ENCODE measurements around the gene DOCK3. TPM values are rescaled to one million over a fixed set of nuclear protein-coding genes. Genes with fewer than 3 reads are reported as not detected.

The DOCK3 gene
- total and polyA plus RNA-seq, 2 of the 4 experiments (the other 2 are of a cell fraction): under 0.01 to 0.12 TPM

DNA sequence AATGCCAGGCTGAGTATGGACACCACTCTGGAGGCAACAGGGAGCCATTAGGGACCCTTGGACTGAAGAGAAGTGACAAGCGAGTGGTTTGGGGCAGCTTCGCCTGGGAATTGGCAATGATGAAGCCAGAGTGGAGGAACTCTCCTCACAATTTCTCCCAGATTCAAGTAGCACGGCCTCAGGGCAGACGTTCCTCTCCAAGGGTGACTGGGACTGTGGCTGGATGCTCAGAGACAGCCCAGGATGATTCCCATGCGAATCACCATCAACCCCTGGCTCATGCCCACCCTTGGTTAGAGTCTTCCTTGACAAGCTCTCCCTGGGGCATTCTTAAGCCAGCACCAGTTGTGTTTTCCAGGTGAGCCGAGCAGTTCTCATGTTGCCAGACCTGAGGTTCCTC lies 16.3 kb upstream of the DOCK3 start:
- H4K20me1 ChIP-seq (ENCODE audit: insufficient read depth, low read length): no peaks in the 10 kb centered on the region; the same call in 1 of the 2 replicates
- ChIA-PET POLR2A (ENCODE audit: unreplicated experiment) (no interaction called here), CTCF (interaction anchor here (0.8 kb wide), 1 partner anchor 13 kb away, joined by 3 read pairs; no protein-coding TSS in a partner anchor)
- no peak overlapping the region for H3K56ac ChIP-seq (ENCODE audit: extremely low read depth, insufficient read depth, low read length)
- no peak overlapping the region for H3K23ac ChIP-seq (ENCODE audit: low read depth, low read length)
- no peak overlapping the region for H2BK20ac ChIP-seq (ENCODE audit: low read depth, low read length)
- ATAC-seq (ENCODE audit: low read depth) (no peak), DNase-seq (no peak)
- dilution Hi-C loops (cut with HindIII; ENCODE audit: low sequenced_read_pairs, unreplicated experiment) (no loop called here), intact Hi-C loops (cut with micrococcal nuclease) (no loop called here), in situ Hi-C loops (cut with MboI; ENCODE audit: low sequenced_read_pairs) (no loop called here)
- H3K79me1 ChIP-seq (ENCODE audit: low read depth in 1 of 2, low read length in 2 of 2): no peaks in the 10 kb centered on the region
- no peak for TF ChIP-seq RAD21 (IDR thresholded peaks at IDR 0.05; ENCODE audit: low read length)
- no peak for TF ChIP-seq POLR2A (IDR thresholded peaks at IDR 0.05; ENCODE audit: low read depth, low read length)
- no peak for TF ChIP-seq MXI1 (IDR thresholded peaks at IDR 0.05; ENCODE audit: borderline replicate concordance, low read depth, low read length)
- no peak for TF ChIP-seq CHD1 (IDR thresholded peaks at IDR 0.05; ENCODE audit: low read depth, low read length)
- TF ChIP-seq CEBPB (IDR thresholded peaks at IDR 0.05; ENCODE audit: low read depth, low read length): no peak
- TF ChIP-seq, protein P1, sequence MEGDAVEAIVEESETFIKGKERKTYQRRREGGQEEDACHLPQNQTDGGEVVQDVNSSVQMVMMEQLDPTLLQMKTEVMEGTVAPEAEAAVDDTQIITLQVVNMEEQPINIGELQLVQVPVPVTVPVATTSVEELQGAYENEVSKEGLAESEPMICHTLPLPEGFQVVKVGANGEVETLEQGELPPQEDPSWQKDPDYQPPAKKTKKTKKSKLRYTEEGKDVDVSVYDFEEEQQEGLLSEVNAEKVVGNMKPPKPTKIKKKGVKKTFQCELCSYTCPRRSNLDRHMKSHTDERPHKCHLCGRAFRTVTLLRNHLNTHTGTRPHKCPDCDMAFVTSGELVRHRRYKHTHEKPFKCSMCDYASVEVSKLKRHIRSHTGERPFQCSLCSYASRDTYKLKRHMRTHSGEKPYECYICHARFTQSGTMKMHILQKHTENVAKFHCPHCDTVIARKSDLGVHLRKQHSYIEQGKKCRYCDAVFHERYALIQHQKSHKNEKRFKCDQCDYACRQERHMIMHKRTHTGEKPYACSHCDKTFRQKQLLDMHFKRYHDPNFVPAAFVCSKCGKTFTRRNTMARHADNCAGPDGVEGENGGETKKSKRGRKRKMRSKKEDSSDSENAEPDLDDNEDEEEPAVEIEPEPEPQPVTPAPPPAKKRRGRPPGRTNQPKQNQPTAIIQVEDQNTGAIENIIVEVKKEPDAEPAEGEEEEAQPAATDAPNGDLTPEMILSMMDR (conservative IDR thresholded peaks at IDR 0.05; ENCODE audit: low read depth, low read length): no peak
- no peak for TF ChIP-seq NFE2L2 (IDR thresholded peaks at IDR 0.05; ENCODE audit: low read depth, low read length)
- TF ChIP-seq RCOR1 (IDR thresholded peaks at IDR 0.05; ENCODE audit: insufficient replicate concordance, low read length): no peak
- TF ChIP-seq FOS (IDR thresholded peaks at IDR 0.05; ENCODE audit: low read depth, low read length): no peak
- no peak for TF ChIP-seq BHLHE40 (IDR thresholded peaks at IDR 0.05; ENCODE audit: low read depth, low read length)
- TF ChIP-seq SMC3 (IDR thresholded peaks at IDR 0.05; ENCODE audit: low read depth, low read length): no peak
- TF ChIP-seq RFX5 (IDR thresholded peaks at IDR 0.05; ENCODE audit: low read depth, low read length): no peak
- TF ChIP-seq, protein P2, sequence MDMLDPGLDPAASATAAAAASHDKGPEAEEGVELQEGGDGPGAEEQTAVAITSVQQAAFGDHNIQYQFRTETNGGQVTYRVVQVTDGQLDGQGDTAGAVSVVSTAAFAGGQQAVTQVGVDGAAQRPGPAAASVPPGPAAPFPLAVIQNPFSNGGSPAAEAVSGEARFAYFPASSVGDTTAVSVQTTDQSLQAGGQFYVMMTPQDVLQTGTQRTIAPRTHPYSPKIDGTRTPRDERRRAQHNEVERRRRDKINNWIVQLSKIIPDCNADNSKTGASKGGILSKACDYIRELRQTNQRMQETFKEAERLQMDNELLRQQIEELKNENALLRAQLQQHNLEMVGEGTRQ (IDR thresholded peaks at IDR 0.05; ENCODE audit: low read depth, low read length): no peak
- TF ChIP-seq, protein P3, sequence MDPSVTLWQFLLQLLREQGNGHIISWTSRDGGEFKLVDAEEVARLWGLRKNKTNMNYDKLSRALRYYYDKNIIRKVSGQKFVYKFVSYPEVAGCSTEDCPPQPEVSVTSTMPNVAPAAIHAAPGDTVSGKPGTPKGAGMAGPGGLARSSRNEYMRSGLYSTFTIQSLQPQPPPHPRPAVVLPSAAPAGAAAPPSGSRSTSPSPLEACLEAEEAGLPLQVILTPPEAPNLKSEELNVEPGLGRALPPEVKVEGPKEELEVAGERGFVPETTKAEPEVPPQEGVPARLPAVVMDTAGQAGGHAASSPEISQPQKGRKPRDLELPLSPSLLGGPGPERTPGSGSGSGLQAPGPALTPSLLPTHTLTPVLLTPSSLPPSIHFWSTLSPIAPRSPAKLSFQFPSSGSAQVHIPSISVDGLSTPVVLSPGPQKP (IDR thresholded peaks at IDR 0.05; ENCODE audit: borderline replicate concordance, low read depth, low read length): no peak
- no peak for TF ChIP-seq MAFK (IDR thresholded peaks at IDR 0.05; ENCODE audit: low read depth, low read length)
- no peak for TF ChIP-seq MAZ (IDR thresholded peaks at IDR 0.05; ENCODE audit: borderline replicate concordance, low read depth, low read length)
- H4K8ac ChIP-seq (ENCODE audit: low read depth in 2 of 2, low read length in 2 of 2): no peak overlapping the region
- H3K9ac ChIP-seq (ENCODE audit: low read depth, low read length): no peak overlapping the region
- no peak overlapping the region for H3K27ac ChIP-seq (ENCODE audit: insufficient read depth, low read length)
- H2AFZ ChIP-seq (replicated peaks; ENCODE audit: low read length, poor library complexity): no peak overlapping the region
- no peak overlapping the region for H2BK15ac ChIP-seq (ENCODE audit: low read depth, low read length)
- WGBS, 2 experiments (ENCODE audit: extremely low coverage in 2 of 2, insufficient read length in 1 of 2): 67% methylated on average over 1 of the region's 6 CpGs; no CpG with 5 or more reads in 1 of the 2 experiments
- H2AK5ac ChIP-seq (ENCODE audit: low read depth, low read length): no peak overlapping the region
- no peaks in the 10 kb centered on the region for H3K36me3 ChIP-seq (ENCODE audit: control insufficient read depth, insufficient read depth, low read length)
- no peak overlapping the region for H3K4ac ChIP-seq (ENCODE audit: low read depth, low read length)
- no peak overlapping the region for H3K18ac ChIP-seq (ENCODE audit: low read depth, low read length)
- no peaks in the 10 kb centered on the region for H3K4me1 ChIP-seq (ENCODE audit: control insufficient read depth, insufficient read depth, low read length)
- H3K27me3 ChIP-seq (ENCODE audit: control insufficient read depth, insufficient read depth, low read length): peaks cover 3% of the 10 kb centered on the region; the same call in 1 of the 2 replicates
- H3K4me3 ChIP-seq (ENCODE audit: insufficient read depth, low read depth, low read length): no peak overlapping the region
- H3K14ac ChIP-seq (replicated peaks; ENCODE audit: low read depth, low read length): no peak overlapping the region
- no peak overlapping the region for H2BK120ac ChIP-seq (ENCODE audit: low read depth, low read length)
- no peak overlapping the region for H2BK5ac ChIP-seq (ENCODE audit: low read depth, low read length, poor library complexity, severe bottlenecking)
- no peaks in the 10 kb centered on the region for H3K9me1 ChIP-seq (ENCODE audit: insufficient read depth, low read length)
- no peak overlapping the region for H3K4me2 ChIP-seq (ENCODE audit: low read depth, low read length)
- no peak overlapping the region for H4K91ac ChIP-seq (ENCODE audit: insufficient read depth, low read depth, low read length)
- H2AK9ac ChIP-seq (replicated peaks; ENCODE audit: low read depth, low read length, poor library complexity): no peak overlapping the region
- BruUV-seq (replicated peaks): no TSS peak
- no peaks in the 10 kb centered on the region for H3K9me3 ChIP-seq (ENCODE audit: control insufficient read depth, insufficient read depth, low read length)
- no peak overlapping the region for H4K5ac ChIP-seq (ENCODE audit: low read depth, low read length)

Data from IMR-90 (cell line).